ENCODE results near the gene COL24A1. TPM values are rescaled to one million over a fixed set of nuclear protein-coding genes. Genes with fewer than 3 reads are reported as not detected.
A peak's percentile ranks its signal among the peaks of the same experiment; 100 is the strongest.

The COL24A1 gene
- total RNA-seq, 4 donors from 2014 or later = 3.7 to 5.3 (median 4.4) TPM

DNA sequence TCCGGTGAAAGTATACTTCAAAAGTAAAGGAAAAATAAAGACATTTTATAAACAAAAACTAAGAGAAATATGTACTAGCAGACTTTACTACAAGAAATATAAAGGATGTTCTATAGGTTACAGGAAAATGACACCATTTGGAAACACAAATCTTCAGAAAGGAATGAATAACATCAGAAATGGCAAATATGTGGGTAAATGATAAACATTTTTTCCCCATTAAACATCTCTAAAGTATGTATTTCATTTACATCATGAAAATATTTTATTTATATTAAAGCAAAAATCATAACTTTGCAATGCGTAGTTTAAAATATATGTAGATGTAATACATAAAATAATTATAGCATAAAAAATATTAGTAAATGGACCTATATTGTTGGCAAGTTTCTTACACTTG, 264.2 kb downstream of the COL24A1 start:
- intact Hi-C loops (cut with DNase I) = no loop called here
- no peak overlapping the region for H3K27ac ChIP-seq (replicated peaks in 1 of 4)
- H3K36me3 ChIP-seq = no peaks in the 10 kb centered on the region
- DNase-seq (ENCODE audit: extremely low spot score) = no peak
- 99% methylated on average over 2 of the region's 2 CpGs for WGBS
- TF ChIP-seq CTCF (IDR thresholded peaks at IDR 0.05) (no peak), EP300 (IDR thresholded peaks at IDR 0.05) (no peak)
- no peaks in the 10 kb centered on the region for H3K4me1 ChIP-seq
- H3K9me3 ChIP-seq = no peaks in the 10 kb centered on the region
- no peaks in the 10 kb centered on the region for H3K27me3 ChIP-seq
- no peak overlapping the region for H3K4me3 ChIP-seq

GRCh38 chr1:85889870-85890269, 266.7 kb downstream of the COL24A1 start:
- H3K27ac ChIP-seq (replicated peaks in 1 of 4) = no peak overlapping the region
- WGBS = 96% methylated on average over 2 of the region's 2 CpGs
- no peaks in the 10 kb centered on the region for H3K27me3 ChIP-seq
- no peaks in the 10 kb centered on the region for H3K4me1 ChIP-seq
- no peaks in the 10 kb centered on the region for H3K9me3 ChIP-seq
- no peak for TF ChIP-seq POLR2A (IDR thresholded peaks at IDR 0.05; ENCODE audit: low read depth)
- TF ChIP-seq CTCF (IDR thresholded peaks at IDR 0.05) = no peak
- TF ChIP-seq EP300 (IDR thresholded peaks at IDR 0.05) = no peak
- no peak for TF ChIP-seq POLR2AphosphoS5 (IDR thresholded peaks at IDR 0.05)
- no peaks in the 10 kb centered on the region for H3K36me3 ChIP-seq
- DNase-seq (ENCODE audit: extremely low spot score) = no peak
- intact Hi-C loops (cut with DNase I) = no loop called here
- no peak overlapping the region for H3K4me3 ChIP-seq

- no peaks in the 10 kb centered on the region for H3K9me3 ChIP-seq
- H3K27me3 ChIP-seq = no peaks in the 10 kb centered on the region
- TF ChIP-seq POLR2AphosphoS5 (IDR thresholded peaks at IDR 0.05) (no peak), CTCF (IDR thresholded peaks at IDR 0.05) (no peak), EP300 (IDR thresholded peaks at IDR 0.05) (no peak), POLR2A (IDR thresholded peaks at IDR 0.05; ENCODE audit: low read depth) (no peak)
- H3K4me1 ChIP-seq = no peaks in the 10 kb centered on the region
- no peak overlapping the region for H3K27ac ChIP-seq (replicated peaks in 1 of 4)
- H3K4me3 ChIP-seq = no peak overlapping the region
- no peaks in the 10 kb centered on the region for H3K36me3 ChIP-seq
- intact Hi-C loops (cut with DNase I) = no loop called here
- 65% methylated on average over 3 of the region's 3 CpGs for WGBS
- DNase-seq (ENCODE audit: extremely low spot score) = no peak
These were observed 267.7 kb downstream of the COL24A1 start for GRCh38 chr1:85888921-85889320.

GRCh38 chr1:85884372-85885035, 272.1 kb downstream of the COL24A1 start:
- no peak for DNase-seq (ENCODE audit: extremely low spot score)
- H3K27me3 ChIP-seq = no peaks in the 10 kb centered on the region
- no peak overlapping the region for H3K27ac ChIP-seq (replicated peaks in 1 of 4)
- no peaks in the 10 kb centered on the region for H3K9me3 ChIP-seq
- H3K4me1 ChIP-seq = no peaks in the 10 kb centered on the region
- intact Hi-C loops (cut with DNase I) = no loop called here
- no peak overlapping the region for H3K4me3 ChIP-seq
- TF ChIP-seq CTCF (IDR thresholded peaks at IDR 0.05) = peak; percentile 17 to 24 (median 21)
- TF ChIP-seq POLR2AphosphoS5 (IDR thresholded peaks at IDR 0.05) = no peak
- no peaks in the 10 kb centered on the region for H3K36me3 ChIP-seq
- WGBS = 73% methylated on average over 1 of the region's 1 CpG

GRCh38 chr1:85867189-85867588, 289.4 kb downstream of the COL24A1 start:
- H3K27me3 ChIP-seq = no peaks in the 10 kb centered on the region
- TF ChIP-seq POLR2A (IDR thresholded peaks at IDR 0.05; ENCODE audit: low read depth) (no peak), EP300 (IDR thresholded peaks at IDR 0.05) (no peak), CTCF (IDR thresholded peaks at IDR 0.05) (no peak), POLR2AphosphoS5 (IDR thresholded peaks at IDR 0.05) (no peak)
- DNase-seq (ENCODE audit: extremely low spot score) = no peak
- no peak overlapping the region for H3K27ac ChIP-seq (replicated peaks in 1 of 4)
- H3K4me1 ChIP-seq = no peaks in the 10 kb centered on the region
- no peak overlapping the region for H3K4me3 ChIP-seq
- peaks cover 0 to 5% (median 0%) of the 10 kb centered on the region in 4 donors for H3K36me3 ChIP-seq
- intact Hi-C loops (cut with DNase I) = no loop called here
- no peaks in the 10 kb centered on the region for H3K9me3 ChIP-seq
